CD14-positive monocyte (primary cell): ENCODE data around the gene CLTC. TPM values are rescaled to one million over a fixed set of nuclear protein-coding genes. Genes with fewer than 3 reads are reported as not detected.
"Not testable (repeated sequence)": the region's sequence is repeated elsewhere in the genome, so short reads cannot be mapped to it uniquely, and the experiment has no call there.

Experiments used
- DNase-seq, 3 donors: peaks; one replicate each; pipeline ENCODE4 v3.0.0-alpha.2; 2011 to 2022
- H2AFZ ChIP-seq: 2 replicates; pipeline ENCODE4 v1.6.0; 2012; ENCODE audit warnings: mild to moderate bottlenecking, low read depth, low read length, inconsistent platforms; ENCODE audit not compliant: insufficient read depth, poor library complexity, severe bottlenecking
- H3K27ac ChIP-seq, 2 donors: 1 replicate in 1 of 2; 2 replicates in 1 of 2; pipeline ENCODE4 v1.5.1; 2012 to 2013; ENCODE audit warnings: low read length in 2 of 2, control low read depth in 1 of 2, inconsistent platforms in 1 of 2, low read depth in 1 of 2, mild to moderate bottlenecking in 1 of 2
- H3K27me3 ChIP-seq, 2 donors: one replicate each; pipeline versions ENCODE4 v1.6.0 to v1.6.1; 2011 to 2013; ENCODE audit warnings: low read length in 2 of 2; ENCODE audit not compliant: control insufficient read depth in 2 of 2, insufficient read depth in 2 of 2
- H3K36me3 ChIP-seq, 2 donors: replicated peaks in 1 of 2; 1 replicate in 1 of 2; 2 replicates in 1 of 2; pipeline versions ENCODE4 v1.5.1 to v1.6.1; 2012 to 2013; ENCODE audit warnings: low read length in 2 of 2, control low read depth in 1 of 2, inconsistent platforms in 1 of 2, mild to moderate bottlenecking in 1 of 2; ENCODE audit not compliant: insufficient read depth in 2 of 2, control insufficient read depth in 1 of 2
- H3K4me1 ChIP-seq, 2 donors: 1 replicate in 1 of 2; 2 replicates in 1 of 2; pipeline versions ENCODE4 v1.5.1 to v1.6.1; 2012 to 2013; ENCODE audit warnings: low read length in 2 of 2, control low read depth in 1 of 2, inconsistent platforms in 1 of 2, mild to moderate bottlenecking in 1 of 2, moderate library complexity in 1 of 2; ENCODE audit not compliant: insufficient read depth in 2 of 2, control insufficient read depth in 1 of 2
- H3K4me2 ChIP-seq: replicated peaks from 2 replicates; pipeline ENCODE3; 2012; ENCODE audit warnings: low read length, moderate library complexity, mild to moderate bottlenecking; ENCODE audit not compliant: poor library complexity, severe bottlenecking; ENCODE audit errors: extremely low read depth
- H3K4me3 ChIP-seq, 3 experiments: fragments of 200-600 bp in 1 of 3; sonication (generic) in 1 of 3; replicated peaks in 1 of 3; 1 replicate in 2 of 3; 2 replicates in 1 of 3; pipeline ENCODE4 v1.5.1; 2011 to 2013; ENCODE audit warnings: low read length in 3 of 3, mild to moderate bottlenecking in 3 of 3, control low read depth in 2 of 3, low read depth in 2 of 3, inconsistent platforms in 1 of 3, moderate library complexity in 1 of 3
- H3K79me2 ChIP-seq: 2 replicates; pipeline ENCODE4 v1.6.0; 2012; ENCODE audit warnings: mild to moderate bottlenecking, control low read depth, inconsistent platforms, low read length, moderate library complexity; ENCODE audit not compliant: insufficient read depth
- H3K9ac ChIP-seq: 2 replicates; pipeline ENCODE4 v1.6.0; 2017; ENCODE audit warnings: low read length, mild to moderate bottlenecking; ENCODE audit not compliant: insufficient read depth, poor library complexity, severe bottlenecking
- H3K9me3 ChIP-seq, 2 donors: replicated peaks in 1 of 2; 1 replicate in 1 of 2; 2 replicates in 1 of 2; pipeline versions ENCODE4 v1.5.1 to v1.6.1; 2012 to 2013; ENCODE audit warnings: low read length in 2 of 2, control low read depth in 1 of 2; ENCODE audit not compliant: control insufficient read depth in 1 of 2, insufficient read depth in 1 of 2
- H4K20me1 ChIP-seq: 2 replicates; pipeline ENCODE4 v1.6.0; 2012; ENCODE audit warnings: mild to moderate bottlenecking, low read length, control low read depth, moderate library complexity; ENCODE audit not compliant: insufficient read depth
- H3K27ac Mint-ChIP-seq, 7 donors: one replicate each; pipeline ENCODE4 v1.8.0; 2020; ENCODE audit warnings: mild to moderate bottlenecking in 7 of 7, mixed read lengths in 7 of 7, moderate library complexity in 6 of 7, inconsistent platforms in 2 of 7
- H3K27me3 Mint-ChIP-seq, 3 donors: one replicate each; pipeline ENCODE4 v1.8.0; 2021 to 2022; ENCODE audit warnings: low read depth in 3 of 3, mild to moderate bottlenecking in 3 of 3, mixed read lengths in 3 of 3, moderate library complexity in 3 of 3, inconsistent platforms in 1 of 3
- H3K36me3 Mint-ChIP-seq, 2 donors: one replicate each; pipeline ENCODE4 v1.8.0; 2020; ENCODE audit warnings: mixed read lengths in 2 of 2, inconsistent platforms in 1 of 2, mild to moderate bottlenecking in 1 of 2
- H3K4me1 Mint-ChIP-seq: one replicate; pipeline ENCODE4 v1.8.0; 2020; ENCODE audit warnings: mild to moderate bottlenecking, mixed read lengths
- H3K4me3 Mint-ChIP-seq, 2 donors: one replicate each; pipeline ENCODE4 v1.8.0; 2020; ENCODE audit warnings: mild to moderate bottlenecking in 2 of 2, mixed read lengths in 2 of 2, moderate library complexity in 1 of 2
- H3K9me3 Mint-ChIP-seq, 7 donors: one replicate each; pipeline ENCODE4 v1.8.0; 2020 to 2022; ENCODE audit warnings: mixed read lengths in 7 of 7, mild to moderate bottlenecking in 6 of 7, moderate library complexity in 6 of 7, inconsistent platforms in 2 of 7
- WGBS: methylation state at CpG from one replicate; pipeline ENCODE4 v1.1.5; 2013; ENCODE audit warnings: missing lambda C conversion rate; ENCODE audit not compliant: insufficient coverage; 5-methylcytosine and 5-hydroxymethylcytosine counted together
- intact Hi-C, 2 donors: fragments of 100-400 bp; cut with micrococcal nuclease; formaldehyde crosslinking; loops; one replicate each; pipeline versions ENCODE4 v1.15.0 to v1.15.1; 2023
- polyA plus RNA-seq, 3 donors: library from polyadenylated mRNA; depleted of rRNA in 1 of 3; unstranded in 2 of 3; stranded (reverse) in 1 of 3; fragments of 300-500 nt in 2 of 3; fragments of >200 nt in 1 of 3; fragmentation: Illumina TruSeq in 2 of 3; gene quantifications; 1 replicate in 2 of 3; 2 replicates in 1 of 3; pipeline ENCODE4 v1.2.3, GENCODE V29; 2012 to 2021
- TF ChIP-seq, protein P1 (sequence below): fragments of 200-600 bp; IDR thresholded peaks from one replicate; pipeline ENCODE4 v1.8.0; 2022; ENCODE audit warnings: antibody characterized with exemption, mild to moderate bottlenecking

Gene CLTC
- polyA plus RNA-seq, 3 donors: 63.3 to 102 (median 65.1) TPM

DNA sequence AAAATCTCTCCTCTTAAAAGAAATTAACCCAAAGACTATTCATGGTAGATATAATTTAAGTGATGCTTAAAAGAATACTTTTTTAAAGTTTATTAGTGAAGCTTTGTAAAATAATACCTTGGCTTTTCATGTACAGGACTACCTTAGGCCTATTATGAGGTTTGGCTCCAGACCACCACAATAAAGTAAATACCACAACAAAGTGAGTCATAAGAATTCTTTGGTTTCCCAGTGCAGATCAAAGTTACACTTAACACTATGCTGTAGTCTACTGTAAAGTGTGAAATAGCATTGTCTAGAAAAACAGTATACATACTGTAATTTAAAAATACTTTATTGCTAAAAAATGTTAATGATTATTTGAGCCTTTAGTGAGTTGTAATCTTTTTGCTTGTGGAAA, 31.7 kb downstream of the CLTC start:
- Mint-ChIP-seq H3K9me3 (no peaks in the 10 kb centered on the region), H3K27ac (no peak overlapping the region), H3K27me3 (no peaks in the 10 kb centered on the region), H3K36me3 (peaks cover 79 to 94% of the 10 kb centered on the region in 2 donors), H3K4me1 (peaks cover 9% of the 10 kb centered on the region), H3K4me3 (no peak overlapping the region)
- DNase-seq: no peak
- Histone ChIP-seq H3K27ac (peak overlapping the region in 1 of 2 donors; percentile 45), H2AFZ (no peak overlapping the region), H3K36me3 (peaks cover 85 to 93% of the 10 kb centered on the region in 2 donors), H3K4me3 (no peak overlapping the region), H3K27me3 (no peaks in the 10 kb centered on the region), H3K79me2 (peaks cover 88% of the 10 kb centered on the region), H3K4me2 (no peak overlapping the region), H3K9me3 (no peaks in the 10 kb centered on the region), H3K4me1 (peaks cover 0 to 4% of the 10 kb centered on the region in 2 donors), H4K20me1 (peaks cover 84% of the 10 kb centered on the region), H3K9ac (no peak overlapping the region)
- TF ChIP-seq, protein P1, sequence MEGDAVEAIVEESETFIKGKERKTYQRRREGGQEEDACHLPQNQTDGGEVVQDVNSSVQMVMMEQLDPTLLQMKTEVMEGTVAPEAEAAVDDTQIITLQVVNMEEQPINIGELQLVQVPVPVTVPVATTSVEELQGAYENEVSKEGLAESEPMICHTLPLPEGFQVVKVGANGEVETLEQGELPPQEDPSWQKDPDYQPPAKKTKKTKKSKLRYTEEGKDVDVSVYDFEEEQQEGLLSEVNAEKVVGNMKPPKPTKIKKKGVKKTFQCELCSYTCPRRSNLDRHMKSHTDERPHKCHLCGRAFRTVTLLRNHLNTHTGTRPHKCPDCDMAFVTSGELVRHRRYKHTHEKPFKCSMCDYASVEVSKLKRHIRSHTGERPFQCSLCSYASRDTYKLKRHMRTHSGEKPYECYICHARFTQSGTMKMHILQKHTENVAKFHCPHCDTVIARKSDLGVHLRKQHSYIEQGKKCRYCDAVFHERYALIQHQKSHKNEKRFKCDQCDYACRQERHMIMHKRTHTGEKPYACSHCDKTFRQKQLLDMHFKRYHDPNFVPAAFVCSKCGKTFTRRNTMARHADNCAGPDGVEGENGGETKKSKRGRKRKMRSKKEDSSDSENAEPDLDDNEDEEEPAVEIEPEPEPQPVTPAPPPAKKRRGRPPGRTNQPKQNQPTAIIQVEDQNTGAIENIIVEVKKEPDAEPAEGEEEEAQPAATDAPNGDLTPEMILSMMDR: no peak
- intact Hi-C loops: no loop called here

DNA sequence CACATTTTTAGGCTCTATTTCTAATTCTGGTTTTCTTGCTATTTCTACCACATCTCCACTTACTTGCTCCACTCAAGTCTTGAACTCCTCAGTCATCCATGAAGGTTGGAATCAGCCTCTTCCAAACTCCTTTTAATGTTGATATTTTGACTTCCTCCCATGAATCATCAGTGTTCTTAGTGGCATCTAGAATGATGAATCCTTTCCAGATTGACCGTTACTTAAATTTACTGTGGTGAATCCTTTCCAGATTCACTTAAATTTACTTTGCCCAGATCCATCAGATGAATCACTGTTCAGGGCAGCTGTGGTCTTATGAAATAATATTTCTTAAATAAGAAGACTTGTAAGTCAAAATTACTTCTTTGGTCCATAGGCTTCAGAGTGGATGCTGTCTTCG, 32.4 kb downstream of the CLTC start:
- peaks cover 82% of the 10 kb centered on the region for H4K20me1 ChIP-seq

DNA sequence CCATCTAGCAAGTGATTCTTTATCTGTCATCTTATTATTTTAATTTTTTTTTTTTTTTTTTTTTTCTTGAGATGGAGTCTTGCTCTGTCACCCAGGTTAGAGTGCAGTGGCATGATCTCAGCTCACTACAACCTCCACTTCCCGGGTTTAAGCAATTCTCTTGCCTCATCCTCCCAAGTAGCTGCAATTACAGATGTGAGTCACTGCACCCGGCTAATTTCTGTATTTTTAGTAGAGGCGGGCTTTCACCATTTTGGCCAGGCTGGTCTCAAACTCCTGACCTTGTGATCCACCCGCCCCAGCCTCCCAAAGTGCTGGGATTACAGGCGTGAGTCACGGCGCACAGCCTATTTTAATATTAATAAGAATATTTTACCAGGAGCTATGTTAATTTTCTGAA, 36.9 kb downstream of the CLTC start:
- H3K27me3 ChIP-seq, intact Hi-C loops, H3K4me3 Mint-ChIP-seq, H3K27me3 Mint-ChIP-seq, H3K9me3 ChIP-seq, H3K9me3 Mint-ChIP-seq, H3K9ac ChIP-seq, H2AFZ ChIP-seq, H3K4me3 ChIP-seq, H3K4me2 ChIP-seq: not testable (repeated sequence)
- no CpG with 5 or more reads among the region's 7 CpGs for WGBS
- Mint-ChIP-seq H3K27ac (peak overlapping the region; percentile 64 to 90 (median 80)), H3K36me3 (peaks cover 69 to 92% of the 10 kb centered on the region in 2 donors), H3K4me1 (peaks cover 11% of the 10 kb centered on the region)
- peaks cover 73% of the 10 kb centered on the region for H3K79me2 ChIP-seq
- peaks cover 65% of the 10 kb centered on the region for H4K20me1 ChIP-seq
- H3K36me3 ChIP-seq: peaks cover 83 to 86% of the 10 kb centered on the region in 2 donors
- peaks cover 0 to 13% of the 10 kb centered on the region in 2 donors for H3K4me1 ChIP-seq
- H3K27ac ChIP-seq: peak overlapping the region in 1 of 2 donors; percentile 76
- DNase-seq: peak; percentile 81 to 87 (median 84)

More for the DNA sequence above, 32.4 kb downstream of the CLTC start:
- H3K36me3 Mint-ChIP-seq: peaks cover 74 to 93% of the 10 kb centered on the region in 2 donors
- H3K27me3 ChIP-seq: no peaks in the 10 kb centered on the region
- peak overlapping the region in 1 of 2 donors; percentile 45 for H3K27ac ChIP-seq
- TF ChIP-seq, protein P1: no peak
- no peaks in the 10 kb centered on the region for H3K9me3 ChIP-seq
- peaks cover 11% of the 10 kb centered on the region for H3K4me1 Mint-ChIP-seq
- no peak overlapping the region for H3K9ac ChIP-seq
- peaks cover 85% of the 10 kb centered on the region for H3K79me2 ChIP-seq
- H3K4me3 Mint-ChIP-seq: no peak overlapping the region
- H3K9me3 Mint-ChIP-seq: no peaks in the 10 kb centered on the region
- H3K4me1 ChIP-seq: peaks cover 0 to 12% of the 10 kb centered on the region in 2 donors
- intact Hi-C loops: no loop called here
- no peak overlapping the region for H2AFZ ChIP-seq
- peaks cover 80 to 88% of the 10 kb centered on the region in 2 donors for H3K36me3 ChIP-seq
- no CpG with 5 or more reads among the region's 2 CpGs for WGBS
- H3K4me3 ChIP-seq: no peak overlapping the region
- DNase-seq: no peak
- H3K4me2 ChIP-seq: no peak overlapping the region
- H3K27ac Mint-ChIP-seq: peak overlapping the region in 1 of 7 donors; percentile 43
- H3K27me3 Mint-ChIP-seq: no peaks in the 10 kb centered on the region
